Muscle layer of colon (tissue), 2 donors: Measurements from ENCODE around the gene EPN2.
"Not testable (repeated sequence)": the region's sequence is repeated elsewhere in the genome, so short reads cannot be mapped to it uniquely, and the experiment has no call there.

Experiments
- H3K27ac ChIP-seq: one replicate; pipeline ENCODE4 v1.7.0; 2013; ENCODE audit warnings: low read depth, mild to moderate bottlenecking, low read length, moderate library complexity
- H3K27me3 ChIP-seq, 2 donors: one replicate each; pipeline ENCODE4 v1.7.0; 2013; ENCODE audit warnings: low read length in 2 of 2, mild to moderate bottlenecking in 2 of 2; ENCODE audit not compliant: insufficient read depth in 2 of 2, control insufficient read depth in 1 of 2
- H3K36me3 ChIP-seq: one replicate; pipeline ENCODE4 v1.7.0; 2013; ENCODE audit warnings: mild to moderate bottlenecking, low read length; ENCODE audit not compliant: insufficient read depth
- H3K4me1 ChIP-seq: one replicate; pipeline ENCODE4 v1.7.0; 2013; ENCODE audit warnings: mild to moderate bottlenecking, low read length; ENCODE audit not compliant: insufficient read depth
- H3K4me3 ChIP-seq, 2 donors: one replicate each; pipeline ENCODE4 v1.7.0; 2013; ENCODE audit warnings: low read length in 2 of 2, low read depth in 1 of 2, mild to moderate bottlenecking in 1 of 2, moderate library complexity in 1 of 2
- H3K9ac ChIP-seq: one replicate; pipeline ENCODE4 v1.7.0; 2013; ENCODE audit warnings: low read length
- H3K9me3 ChIP-seq: one replicate; pipeline ENCODE4 v1.7.0; 2013; ENCODE audit warnings: mild to moderate bottlenecking, low read length
- donor health status: abdominal sarcoma.
- donor health status: Adenocarcinoma of cecum.

EPN2 gene

DNA sequence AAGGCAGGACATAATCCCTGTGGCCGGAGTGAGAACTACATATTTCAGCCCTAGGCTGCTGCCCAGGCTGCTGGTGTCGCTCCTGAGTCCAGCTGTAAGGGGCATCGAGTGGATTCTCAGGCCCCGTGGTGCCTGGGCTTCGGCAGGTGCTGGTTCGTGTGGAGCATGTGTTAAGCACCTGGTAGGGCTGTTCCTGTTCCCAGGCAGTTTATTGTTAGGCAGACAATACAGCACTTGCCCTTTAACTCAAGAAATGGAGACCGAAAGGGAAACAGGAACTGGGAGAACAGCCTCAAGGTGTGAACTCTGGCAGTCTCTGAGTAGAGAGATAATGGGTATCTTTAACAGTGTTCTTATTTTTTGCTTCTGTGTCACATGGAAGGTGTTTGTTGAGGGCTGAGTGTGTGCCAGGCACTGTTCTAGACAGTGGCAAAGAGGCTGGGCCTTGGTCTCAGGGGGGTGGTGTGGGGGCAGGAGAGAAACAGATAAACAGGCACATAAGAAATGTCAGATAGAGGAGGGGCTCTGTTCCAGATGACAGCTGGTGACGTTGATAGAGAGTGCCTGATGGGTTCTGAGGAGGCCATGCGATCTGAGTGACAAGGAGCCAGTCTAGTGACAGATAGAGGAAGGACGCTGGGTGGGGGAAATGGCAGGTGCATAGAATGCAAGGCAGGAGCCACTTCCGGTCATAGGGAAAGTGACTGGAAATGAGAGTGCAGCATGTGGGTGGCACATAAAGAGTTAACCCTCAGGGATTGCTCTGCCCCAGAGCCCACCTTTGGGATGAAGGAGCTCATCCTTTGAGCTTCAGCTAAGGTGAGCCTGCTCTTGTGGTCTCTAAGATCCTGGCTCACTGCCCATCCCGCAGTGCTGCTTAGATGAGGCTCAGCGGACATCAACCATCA, 33.8 kb downstream of the EPN2 start:
- Histone ChIP-seq H3K9me3 (no peaks in the 10 kb centered on the region), H3K9ac (no peak overlapping the region), H3K27ac (no peak overlapping the region), H3K4me1 (peaks cover 47% of the 10 kb centered on the region), H3K27me3 (no peaks in the 10 kb centered on the region), H3K4me3 (no peak overlapping the region), H3K36me3 (peaks cover 11% of the 10 kb centered on the region)

GRCh38 chr17:19271780-19272357, 34.7 kb downstream of the EPN2 start:
- H3K9ac ChIP-seq = no peak overlapping the region
- H3K9me3 ChIP-seq = no peaks in the 10 kb centered on the region
- peaks cover 46% of the 10 kb centered on the region for H3K4me1 ChIP-seq
- H3K27me3 ChIP-seq = no peaks in the 10 kb centered on the region
- H3K36me3 ChIP-seq = peaks cover 11% of the 10 kb centered on the region
- H3K27ac ChIP-seq = no peak overlapping the region
- no peak overlapping the region for H3K4me3 ChIP-seq

DNA sequence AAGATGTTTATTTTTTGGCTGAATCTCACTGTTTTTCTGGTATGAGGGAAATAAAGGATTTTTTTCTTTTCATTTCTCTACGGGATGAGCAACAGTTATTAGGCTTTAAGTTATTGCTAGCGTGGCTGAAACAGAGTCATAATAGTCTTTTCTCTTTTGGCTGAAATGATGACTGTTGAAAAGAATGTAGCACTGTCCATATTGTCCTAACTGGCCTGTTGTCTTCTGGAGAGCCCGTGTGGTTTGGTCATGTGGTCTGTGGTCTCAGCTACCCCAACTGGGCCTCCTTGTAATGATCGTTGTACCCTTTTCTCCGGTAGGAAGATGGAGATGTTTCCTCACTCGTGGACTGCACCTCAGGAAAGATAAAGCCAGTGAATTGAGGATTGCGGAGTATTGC, 36.6 kb downstream of the EPN2 start:
- peaks cover 11% of the 10 kb centered on the region for H3K36me3 ChIP-seq
- no peaks in the 10 kb centered on the region for H3K9me3 ChIP-seq
- H3K27me3 ChIP-seq = no peaks in the 10 kb centered on the region
- H3K27ac ChIP-seq = no peak overlapping the region
- peaks cover 35% of the 10 kb centered on the region for H3K4me1 ChIP-seq
- no peak overlapping the region for H3K4me3 ChIP-seq
- no peak overlapping the region for H3K9ac ChIP-seq

DNA sequence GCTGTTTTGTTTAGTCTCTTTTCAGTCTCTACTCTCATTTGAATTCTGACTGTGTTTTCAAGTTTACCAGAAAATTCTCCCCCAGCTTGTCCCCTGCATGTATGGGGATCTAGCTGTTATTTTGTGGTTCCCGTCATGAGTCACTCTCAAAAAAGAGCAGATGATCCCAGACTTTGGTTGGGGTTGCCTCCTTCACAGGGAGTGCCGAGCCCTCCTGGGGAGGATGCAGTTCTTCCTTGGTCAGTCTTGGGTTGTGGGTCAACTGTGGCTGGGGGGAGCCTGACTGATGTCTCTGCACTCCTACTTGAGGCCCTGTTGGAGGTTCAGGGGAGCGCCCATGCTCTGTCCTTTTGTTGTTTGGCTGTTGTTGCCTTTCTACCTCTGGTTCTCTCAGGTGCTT, 37.7 kb downstream of the EPN2 start:
- Histone ChIP-seq H3K9ac (no peak overlapping the region), H3K27ac (no peak overlapping the region), H3K4me1 (peaks cover 24% of the 10 kb centered on the region), H3K4me3 (no peak overlapping the region), H3K27me3 (no peaks in the 10 kb centered on the region), H3K36me3 (peaks cover 11% of the 10 kb centered on the region), H3K9me3 (no peaks in the 10 kb centered on the region)

DNA sequence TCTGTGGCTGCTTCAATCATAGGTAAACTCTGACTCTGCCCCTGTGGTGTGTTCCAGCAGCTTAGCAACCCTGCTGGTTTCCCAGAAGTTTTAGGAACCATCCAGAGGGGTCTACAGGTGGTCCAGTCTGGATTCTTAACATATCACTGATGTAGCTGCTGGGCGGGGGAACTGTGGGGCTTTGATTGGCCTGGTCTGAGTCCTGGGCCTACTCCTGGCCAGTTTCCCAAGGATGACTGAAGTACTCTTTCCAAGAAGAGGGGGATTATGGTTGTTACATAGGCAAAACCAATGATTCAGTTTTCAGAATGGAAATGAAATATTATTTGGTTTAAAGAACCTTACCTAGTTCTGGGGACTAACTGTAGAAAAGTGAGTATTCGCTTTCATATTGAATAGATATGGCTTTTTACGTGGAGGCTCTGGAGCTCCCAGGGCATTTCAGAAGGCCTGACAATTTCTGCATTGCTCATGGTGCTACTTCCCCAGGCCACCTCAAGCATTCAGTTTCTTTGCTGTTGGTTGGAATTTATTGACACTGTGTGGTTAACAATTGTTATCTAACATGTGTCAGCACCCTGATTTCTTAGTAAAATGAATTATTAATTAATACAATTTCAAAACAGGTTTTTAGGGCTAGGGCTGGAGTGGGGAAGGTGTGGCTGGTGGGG, 38.4 kb downstream of the EPN2 start:
- Histone ChIP-seq H3K4me3 (no peak overlapping the region), H3K4me1 (peaks cover 17% of the 10 kb centered on the region), H3K9ac (no peak overlapping the region), H3K27ac (no peak overlapping the region), H3K36me3 (peaks cover 11% of the 10 kb centered on the region), H3K27me3 (no peaks in the 10 kb centered on the region), H3K9me3 (no peaks in the 10 kb centered on the region)

DNA sequence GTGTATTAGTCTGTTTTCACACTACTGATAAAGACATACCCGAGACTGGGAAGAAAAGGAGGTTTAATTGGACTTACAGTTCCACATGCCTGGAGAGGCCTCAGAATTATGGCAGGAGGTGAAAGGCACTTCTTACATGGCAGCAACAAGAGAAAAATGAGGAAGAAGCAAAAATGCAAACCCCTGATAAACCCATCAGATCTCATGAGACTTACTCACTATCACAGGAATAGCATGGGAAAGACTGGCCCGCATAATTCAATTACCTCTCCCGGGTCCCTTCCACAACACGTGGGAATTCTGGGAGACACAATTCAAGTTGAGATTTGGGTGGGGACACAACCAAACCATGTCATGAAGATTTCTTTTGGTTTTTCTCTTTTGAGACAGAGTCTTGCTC, 41.1 kb downstream of the EPN2 start:
- Histone ChIP-seq H3K36me3 (peaks cover 13% of the 10 kb centered on the region), H3K4me1 (peaks cover 10% of the 10 kb centered on the region)
- not testable (repeated sequence) for H3K4me3 ChIP-seq, H3K9me3 ChIP-seq, H3K9ac ChIP-seq, H3K27ac ChIP-seq, H3K27me3 ChIP-seq

- Histone ChIP-seq H3K4me3 (no peak overlapping the region), H3K27ac (no peak overlapping the region), H3K9me3 (no peaks in the 10 kb centered on the region), H3K9ac (no peak overlapping the region), H3K36me3 (peaks cover 17% of the 10 kb centered on the region), H3K4me1 (peaks cover 11% of the 10 kb centered on the region), H3K27me3 (no peaks in the 10 kb centered on the region)
Observed at GRCh38 chr17:19278729-19279128, 41.6 kb downstream of the EPN2 start.

- H3K4me3 ChIP-seq = no peak overlapping the region
- H3K9ac ChIP-seq = no peak overlapping the region
- no peak overlapping the region for H3K27ac ChIP-seq
Observed at GRCh38 chr17:19281161-19281560, 44.0 kb downstream of the EPN2 start.

GRCh38 chr17:19284005-19284959, 47.1 kb downstream of the EPN2 start:
- Histone ChIP-seq H3K27ac (no peak overlapping the region), H3K4me1 (peaks cover 53% of the 10 kb centered on the region), H3K9me3 (no peaks in the 10 kb centered on the region), H3K36me3 (peaks cover 16% of the 10 kb centered on the region), H3K27me3 (no peaks in the 10 kb centered on the region), H3K9ac (no peak overlapping the region), H3K4me3 (no peak overlapping the region)

More at GRCh38 chr17:19281161-19281560, 44.0 kb downstream of the EPN2 start:
- no peaks in the 10 kb centered on the region for H3K9me3 ChIP-seq
- peaks cover 32% of the 10 kb centered on the region for H3K4me1 ChIP-seq
- H3K27me3 ChIP-seq = no peaks in the 10 kb centered on the region
- peaks cover 16% of the 10 kb centered on the region for H3K36me3 ChIP-seq

GRCh38 chr17:19285213-19285900, 48.2 kb downstream of the EPN2 start:
- no peak overlapping the region for H3K9ac ChIP-seq
- H3K36me3 ChIP-seq = peaks cover 16% of the 10 kb centered on the region
- no peak overlapping the region for H3K4me3 ChIP-seq
- no peaks in the 10 kb centered on the region for H3K9me3 ChIP-seq
- no peaks in the 10 kb centered on the region for H3K27me3 ChIP-seq
- H3K4me1 ChIP-seq = peaks cover 59% of the 10 kb centered on the region
- H3K27ac ChIP-seq = no peak overlapping the region
